ENCODE results near the gene RAB27A. TPM values are rescaled to one million over a fixed set of nuclear protein-coding genes. Genes with fewer than 3 reads are reported as not detected.

The RAB27A gene
- total RNA-seq, 1 donor from 2014 or later: 14.5 TPM

- no peaks in the 10 kb centered on the region for H3K27me3 Mint-ChIP-seq
Measured at GRCh38 chr15:55179141-55179540, 110.5 kb downstream of the RAB27A start.

GRCh38 chr15:55170361-55170760 lies 119.3 kb downstream of the RAB27A start:
- H3K27ac Mint-ChIP-seq: no peak overlapping the region
- no peaks in the 10 kb centered on the region for H3K4me1 Mint-ChIP-seq (ENCODE audit: unreplicated experiment)
- TF ChIP-seq CTCF (conservative IDR thresholded peaks at IDR 0.05): no peak

More at GRCh38 chr15:55179141-55179540, 110.5 kb downstream of the RAB27A start:
- TF ChIP-seq CTCF (conservative IDR thresholded peaks at IDR 0.05): no peak
- H3K27ac Mint-ChIP-seq: no peak overlapping the region
- peaks cover 14% of the 10 kb centered on the region for H3K36me3 Mint-ChIP-seq
- DNase-seq (ENCODE audit: extremely low spot score, unreplicated experiment): no peak
- H3K9me3 Mint-ChIP-seq: no peaks in the 10 kb centered on the region
- H3K4me3 Mint-ChIP-seq: no peak overlapping the region
- H3K4me1 Mint-ChIP-seq (ENCODE audit: unreplicated experiment): no peaks in the 10 kb centered on the region

GRCh38 chr15:55168350-55168974 lies 121.2 kb downstream of the RAB27A start:
- Mint-ChIP-seq H3K9me3 (no peaks in the 10 kb centered on the region), H3K36me3 (no peaks in the 10 kb centered on the region)

More at GRCh38 chr15:55170361-55170760, 119.3 kb downstream of the RAB27A start:
- no peaks in the 10 kb centered on the region for H3K27me3 Mint-ChIP-seq
- DNase-seq (ENCODE audit: extremely low spot score, unreplicated experiment): no peak
- no peaks in the 10 kb centered on the region for H3K36me3 Mint-ChIP-seq
- no peak overlapping the region for H3K4me3 Mint-ChIP-seq
- no peaks in the 10 kb centered on the region for H3K9me3 Mint-ChIP-seq

GRCh38 chr15:55164284-55164683 lies 125.3 kb downstream of the RAB27A start:
- Mint-ChIP-seq H3K9me3 (no peaks in the 10 kb centered on the region), H3K27me3 (no peaks in the 10 kb centered on the region), H3K36me3 (no peaks in the 10 kb centered on the region), H3K4me1 (ENCODE audit: unreplicated experiment) (no peaks in the 10 kb centered on the region), H3K27ac (no peak overlapping the region), H3K4me3 (no peak overlapping the region)
- TF ChIP-seq CTCF (conservative IDR thresholded peaks at IDR 0.05): no peak
- no peak for DNase-seq (ENCODE audit: extremely low spot score, unreplicated experiment)

More at GRCh38 chr15:55168350-55168974, 121.2 kb downstream of the RAB27A start:
- TF ChIP-seq CTCF (conservative IDR thresholded peaks at IDR 0.05): peak; percentile 87
- Mint-ChIP-seq H3K27me3 (no peaks in the 10 kb centered on the region), H3K27ac (no peak overlapping the region), H3K4me3 (no peak overlapping the region), H3K4me1 (ENCODE audit: unreplicated experiment) (no peaks in the 10 kb centered on the region)
- no peak for DNase-seq (ENCODE audit: extremely low spot score, unreplicated experiment)

Other genes with a start within 250 kb of the RAB27A start
- 65.8 and 68.3 TPM in 2 replicates for gene RSL24D1, start 92.9 kb downstream of the RAB27A start, total RNA-seq (ENCODE audit: low replicate concordance)
- gene PIGBOS1, start 29.3 kb upstream of the RAB27A start, total RNA-seq (ENCODE audit: low replicate concordance): 10.2 and 11.2 TPM in 2 replicates
- gene PIGB, start 29.4 kb upstream of the RAB27A start, total RNA-seq (ENCODE audit: low replicate concordance): 8.4 and 10.2 TPM in 2 replicates
- 26.5 and 31.0 TPM in 2 replicates for gene CCPG1, start 118.5 kb upstream of the RAB27A start, total RNA-seq (ENCODE audit: low replicate concordance)
- 2.1 and 2.3 TPM in 2 replicates for gene PIERCE2, start 118.7 kb upstream of the RAB27A start, total RNA-seq (ENCODE audit: low replicate concordance)
- 2.6 and 5.4 TPM in 2 replicates for gene DNAAF4, start 218.4 kb upstream of the RAB27A start, total RNA-seq (ENCODE audit: low replicate concordance)